Esophagus muscularis mucosa (tissue), 4 donors: ENCODE results near the gene SH3RF3.

Source experiments
- EP300 ChIP-seq: sonication (generic); formaldehyde crosslinking; IDR thresholded peaks from one replicate; pipeline ENCODE4 v1.6.1; 2017; ENCODE audit warnings: antibody characterized with exemption
- POLR2A ChIP-seq: fragments of 450-650 bp; IDR thresholded peaks from one replicate; pipeline ENCODE4 v1.6.1; 2017; ENCODE audit warnings: antibody characterized with exemption, moderate library complexity, mild to moderate bottlenecking, low read depth
- POLR2AphosphoS5 ChIP-seq, 2 donors: sonication (generic); formaldehyde crosslinking; IDR thresholded peaks; one replicate each; pipeline ENCODE4 v1.6.1; 2017; ENCODE audit warnings: antibody characterized with exemption in 2 of 2
- TF ChIP-seq, protein P1 (sequence below), 3 experiments: fragments of 200-600 bp in 2 of 3; fragments of 450-650 bp in 1 of 3; sonication (generic) in 2 of 3; IDR thresholded peaks; one replicate each; pipeline ENCODE4 v1.5.1; 2017 to 2019; ENCODE audit warnings: antibody characterized with exemption in 3 of 3, mild to moderate bottlenecking in 2 of 3, moderate library complexity in 1 of 3

DNA sequence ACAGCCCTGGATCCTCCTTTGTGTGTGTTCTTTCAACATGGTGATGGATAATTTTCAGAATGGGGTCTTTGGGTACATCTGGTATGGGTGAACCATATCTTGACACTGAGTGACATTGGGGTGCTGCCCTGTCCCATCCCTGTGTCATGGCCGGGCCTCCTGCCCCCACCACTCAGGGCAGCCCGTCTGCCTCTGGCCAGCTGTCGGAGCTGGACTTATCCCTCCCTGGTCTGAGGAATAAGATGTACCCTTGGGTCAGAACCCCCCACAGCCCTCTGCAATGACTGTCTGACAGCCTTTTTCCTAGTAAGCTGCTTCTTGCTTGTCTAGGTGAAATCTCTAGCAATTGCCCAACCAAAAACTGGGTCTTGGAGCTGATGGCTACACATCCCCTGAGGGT lies 142.9 kb downstream of the SH3RF3 start:
- TF ChIP-seq, protein P1, sequence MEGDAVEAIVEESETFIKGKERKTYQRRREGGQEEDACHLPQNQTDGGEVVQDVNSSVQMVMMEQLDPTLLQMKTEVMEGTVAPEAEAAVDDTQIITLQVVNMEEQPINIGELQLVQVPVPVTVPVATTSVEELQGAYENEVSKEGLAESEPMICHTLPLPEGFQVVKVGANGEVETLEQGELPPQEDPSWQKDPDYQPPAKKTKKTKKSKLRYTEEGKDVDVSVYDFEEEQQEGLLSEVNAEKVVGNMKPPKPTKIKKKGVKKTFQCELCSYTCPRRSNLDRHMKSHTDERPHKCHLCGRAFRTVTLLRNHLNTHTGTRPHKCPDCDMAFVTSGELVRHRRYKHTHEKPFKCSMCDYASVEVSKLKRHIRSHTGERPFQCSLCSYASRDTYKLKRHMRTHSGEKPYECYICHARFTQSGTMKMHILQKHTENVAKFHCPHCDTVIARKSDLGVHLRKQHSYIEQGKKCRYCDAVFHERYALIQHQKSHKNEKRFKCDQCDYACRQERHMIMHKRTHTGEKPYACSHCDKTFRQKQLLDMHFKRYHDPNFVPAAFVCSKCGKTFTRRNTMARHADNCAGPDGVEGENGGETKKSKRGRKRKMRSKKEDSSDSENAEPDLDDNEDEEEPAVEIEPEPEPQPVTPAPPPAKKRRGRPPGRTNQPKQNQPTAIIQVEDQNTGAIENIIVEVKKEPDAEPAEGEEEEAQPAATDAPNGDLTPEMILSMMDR (IDR thresholded peaks at IDR 0.05): no peak
- TF ChIP-seq POLR2A (no peak), EP300 (no peak), POLR2AphosphoS5 (IDR thresholded peaks at IDR 0.05) (no peak)
